ENCODE measurements around the gene DPM2.

Gene DPM2

DNA sequence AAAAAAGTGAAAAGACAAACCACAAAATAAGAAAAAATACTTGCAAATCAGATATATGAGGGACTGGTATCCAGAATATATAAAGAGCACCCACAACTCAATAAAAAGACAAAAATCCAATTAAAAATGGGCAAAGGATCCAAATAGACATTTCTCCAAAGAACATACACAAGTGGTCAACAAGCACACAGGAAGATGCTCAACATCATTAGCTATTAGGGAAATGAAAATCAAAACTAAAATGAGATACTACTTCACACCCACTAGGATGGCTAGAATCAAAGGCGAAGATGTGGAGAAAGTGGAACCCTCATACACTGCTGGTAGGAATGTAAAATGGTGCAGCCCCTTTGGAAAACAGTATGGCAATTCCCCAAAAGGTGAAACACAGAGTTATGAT is 21.1 kb upstream of the DPM2 start:
- no peak overlapping the region for H3K9ac ChIP-seq (ENCODE audit: low read length)
- peaks cover 25% of the 10 kb centered on the region; the same call in 1 of the 2 replicates for H4K20me1 ChIP-seq (ENCODE audit: insufficient read depth, low read length)
- peaks cover 4% of the 10 kb centered on the region; the same call in 1 of the 2 replicates for H3K79me2 ChIP-seq (ENCODE audit: low read length)

DNA sequence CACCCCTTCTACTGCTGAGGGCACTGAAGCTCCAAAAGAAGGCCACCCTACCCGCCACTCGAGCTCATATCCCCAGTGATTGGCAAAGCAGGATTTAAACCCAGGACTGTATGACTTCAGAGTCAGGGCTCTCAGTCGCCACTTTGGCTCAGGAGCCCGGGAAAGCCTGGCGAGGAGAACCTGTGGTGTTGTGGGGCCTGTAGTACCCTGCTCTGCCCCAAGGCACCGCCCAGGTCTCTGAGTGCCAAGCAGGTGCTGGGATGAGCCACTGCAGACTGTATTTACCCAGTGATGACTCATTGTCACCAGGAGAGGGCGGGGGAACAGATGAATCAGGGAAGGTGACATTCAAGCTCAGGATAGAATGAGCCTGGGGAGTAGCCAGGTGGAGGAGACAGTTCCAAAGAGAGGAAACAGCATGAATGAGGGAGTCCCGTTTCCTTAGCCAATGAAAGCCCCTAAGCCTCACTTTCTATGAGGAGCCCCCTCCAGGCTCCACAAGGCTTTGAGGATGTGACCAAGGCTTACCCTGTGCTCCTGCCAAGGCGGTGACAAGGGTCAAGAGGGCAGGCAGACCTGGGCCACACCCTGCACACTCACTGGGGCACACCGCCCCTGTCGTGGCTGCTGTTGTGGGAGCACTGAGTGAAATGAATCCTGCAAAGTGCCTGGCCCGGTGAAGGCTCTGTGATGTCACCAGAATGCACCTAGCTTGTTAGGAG is 17.8 kb upstream of the DPM2 start:
- no peaks in the 10 kb centered on the region for H3K9me3 ChIP-seq (ENCODE audit: insufficient read depth, low read length)
- H4K20me1 ChIP-seq (ENCODE audit: insufficient read depth, low read length) = peaks cover 23% of the 10 kb centered on the region; the same call in 1 of the 2 replicates
- H3K4me2 ChIP-seq (ENCODE audit: low read length) = peak overlapping the region; percentile 18
- H3K4me3 ChIP-seq (ENCODE audit: low read length) = no peak overlapping the region
- H3K4me1 ChIP-seq (ENCODE audit: low read length) = peaks cover 23% of the 10 kb centered on the region
- TF ChIP-seq, protein P1, sequence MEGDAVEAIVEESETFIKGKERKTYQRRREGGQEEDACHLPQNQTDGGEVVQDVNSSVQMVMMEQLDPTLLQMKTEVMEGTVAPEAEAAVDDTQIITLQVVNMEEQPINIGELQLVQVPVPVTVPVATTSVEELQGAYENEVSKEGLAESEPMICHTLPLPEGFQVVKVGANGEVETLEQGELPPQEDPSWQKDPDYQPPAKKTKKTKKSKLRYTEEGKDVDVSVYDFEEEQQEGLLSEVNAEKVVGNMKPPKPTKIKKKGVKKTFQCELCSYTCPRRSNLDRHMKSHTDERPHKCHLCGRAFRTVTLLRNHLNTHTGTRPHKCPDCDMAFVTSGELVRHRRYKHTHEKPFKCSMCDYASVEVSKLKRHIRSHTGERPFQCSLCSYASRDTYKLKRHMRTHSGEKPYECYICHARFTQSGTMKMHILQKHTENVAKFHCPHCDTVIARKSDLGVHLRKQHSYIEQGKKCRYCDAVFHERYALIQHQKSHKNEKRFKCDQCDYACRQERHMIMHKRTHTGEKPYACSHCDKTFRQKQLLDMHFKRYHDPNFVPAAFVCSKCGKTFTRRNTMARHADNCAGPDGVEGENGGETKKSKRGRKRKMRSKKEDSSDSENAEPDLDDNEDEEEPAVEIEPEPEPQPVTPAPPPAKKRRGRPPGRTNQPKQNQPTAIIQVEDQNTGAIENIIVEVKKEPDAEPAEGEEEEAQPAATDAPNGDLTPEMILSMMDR (IDR thresholded peaks at IDR 0.05; ENCODE audit: low read depth, low read length) = peak; percentile 65
- TF ChIP-seq EZH2phosphoT487 (IDR thresholded peaks at IDR 0.05; ENCODE audit: low read depth) = no peak
- H3K27me3 ChIP-seq (ENCODE audit: low read depth, low read length) = no peaks in the 10 kb centered on the region
- no peak overlapping the region for H2AFZ ChIP-seq (ENCODE audit: low read depth, low read length)
- no peaks in the 10 kb centered on the region for H3K79me2 ChIP-seq (ENCODE audit: low read length)
- H3K27ac ChIP-seq (ENCODE audit: low read length) = no peak overlapping the region
- H3K36me3 ChIP-seq (replicated peaks; ENCODE audit: low read depth, low read length) = no peaks in the 10 kb centered on the region
- no peak overlapping the region for H3K9ac ChIP-seq (ENCODE audit: low read length)

More for the DNA sequence above, 21.1 kb upstream of the DPM2 start:
- Histone ChIP-seq H3K4me3 (ENCODE audit: low read length) (no peak overlapping the region), H3K27me3 (ENCODE audit: low read depth, low read length) (no peaks in the 10 kb centered on the region), H3K4me2 (ENCODE audit: low read length) (no peak overlapping the region), H3K9me3 (ENCODE audit: insufficient read depth, low read length) (no peaks in the 10 kb centered on the region), H3K4me1 (ENCODE audit: low read length) (peaks cover 34% of the 10 kb centered on the region), H2AFZ (ENCODE audit: low read depth, low read length) (no peak overlapping the region), H3K36me3 (replicated peaks; ENCODE audit: low read depth, low read length) (no peaks in the 10 kb centered on the region), H3K27ac (ENCODE audit: low read length) (no peak overlapping the region)
- TF ChIP-seq EZH2phosphoT487 (IDR thresholded peaks at IDR 0.05; ENCODE audit: low read depth) = no peak
- TF ChIP-seq, protein P1 (IDR thresholded peaks at IDR 0.05; ENCODE audit: low read depth, low read length) = no peak

DNA sequence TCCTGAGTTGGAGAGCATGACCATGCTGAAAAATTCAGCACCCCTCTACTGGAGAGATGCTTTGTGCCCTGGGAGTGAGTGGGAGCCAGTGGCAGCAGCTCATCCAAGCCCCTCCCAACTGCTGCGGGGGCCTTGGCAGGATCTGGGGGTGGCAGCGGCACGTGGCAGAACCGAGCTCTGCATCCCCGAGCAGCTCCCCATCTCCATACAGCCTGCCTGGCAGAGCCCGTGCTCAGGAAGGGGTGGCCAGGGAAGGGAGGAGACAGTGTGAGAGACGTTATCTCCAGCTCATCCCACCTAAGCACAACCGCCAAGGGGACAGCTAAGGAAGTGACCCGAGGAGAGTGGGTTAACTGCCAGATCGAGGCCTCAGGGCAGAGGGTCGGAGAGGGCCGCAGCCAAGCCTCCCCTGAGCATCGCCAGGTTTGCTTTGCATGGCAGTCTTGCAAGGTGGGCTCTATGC is 17.2 kb upstream of the DPM2 start:
- Histone ChIP-seq H3K4me1 (ENCODE audit: low read length) (peaks cover 23% of the 10 kb centered on the region), H3K4me2 (ENCODE audit: low read length) (peak overlapping the region; percentile 18), H3K9me3 (ENCODE audit: insufficient read depth, low read length) (no peaks in the 10 kb centered on the region), H3K9ac (ENCODE audit: low read length) (no peak overlapping the region), H3K36me3 (replicated peaks; ENCODE audit: low read depth, low read length) (no peaks in the 10 kb centered on the region), H3K27me3 (ENCODE audit: low read depth, low read length) (no peaks in the 10 kb centered on the region), H4K20me1 (ENCODE audit: insufficient read depth, low read length) (peaks cover 23% of the 10 kb centered on the region; the same call in 1 of the 2 replicates), H3K27ac (ENCODE audit: low read length) (no peak overlapping the region), H3K79me2 (ENCODE audit: low read length) (no peaks in the 10 kb centered on the region), H3K4me3 (ENCODE audit: low read length) (no peak overlapping the region), H2AFZ (ENCODE audit: low read depth, low read length) (no peak overlapping the region)
- TF ChIP-seq, protein P1 (IDR thresholded peaks at IDR 0.05; ENCODE audit: low read depth, low read length) = no peak
- TF ChIP-seq EZH2phosphoT487 (IDR thresholded peaks at IDR 0.05; ENCODE audit: low read depth) = no peak

DNA sequence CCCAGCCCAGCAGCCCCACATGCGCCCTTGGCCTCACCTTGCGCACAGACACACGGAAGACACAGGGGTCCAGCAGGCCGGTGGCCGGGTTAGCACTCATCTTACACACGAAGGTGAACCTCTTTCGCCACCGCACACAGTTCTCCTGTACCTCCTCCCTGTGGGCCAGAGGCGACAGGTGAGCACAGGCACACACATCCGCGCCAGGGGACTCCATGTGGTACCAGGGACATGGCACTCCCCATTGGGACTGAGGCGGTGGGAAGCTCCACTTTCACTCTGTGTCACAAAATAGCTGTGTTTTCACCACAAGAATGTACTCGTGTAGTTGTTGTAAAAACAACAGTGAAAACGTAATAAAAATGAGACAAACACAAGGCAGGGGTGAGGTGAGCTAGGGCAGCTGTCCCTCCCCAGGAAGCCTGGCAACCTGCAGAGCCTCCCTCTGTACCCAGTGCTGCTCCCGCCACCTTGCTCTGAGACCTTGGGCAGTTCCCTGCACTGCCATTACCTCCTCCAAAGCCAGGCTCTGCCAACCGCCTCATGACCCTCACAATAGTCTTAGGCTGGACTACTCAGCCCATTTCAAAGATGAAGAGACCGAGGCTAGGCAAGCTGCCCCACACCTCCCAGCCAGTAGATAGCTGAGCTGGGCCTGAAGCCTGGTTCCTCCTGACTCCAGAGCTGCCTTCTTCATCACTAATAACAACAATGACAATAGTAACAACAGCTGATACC is 16.3 kb upstream of the DPM2 start:
- no peaks in the 10 kb centered on the region for H3K36me3 ChIP-seq (replicated peaks; ENCODE audit: low read depth, low read length)
- no peaks in the 10 kb centered on the region for H3K79me2 ChIP-seq (ENCODE audit: low read length)
- peaks cover 29% of the 10 kb centered on the region for H3K4me1 ChIP-seq (ENCODE audit: low read length)
- no peak overlapping the region for H3K4me3 ChIP-seq (ENCODE audit: low read length)
- H3K4me2 ChIP-seq (ENCODE audit: low read length) = no peak overlapping the region
- no peak overlapping the region for H2AFZ ChIP-seq (ENCODE audit: low read depth, low read length)
- no peak overlapping the region for H3K27ac ChIP-seq (ENCODE audit: low read length)
- no peaks in the 10 kb centered on the region for H3K27me3 ChIP-seq (ENCODE audit: low read depth, low read length)
- H3K9ac ChIP-seq (ENCODE audit: low read length) = no peak overlapping the region
- no peak for TF ChIP-seq EZH2phosphoT487 (IDR thresholded peaks at IDR 0.05; ENCODE audit: low read depth)
- TF ChIP-seq, protein P1 (IDR thresholded peaks at IDR 0.05; ENCODE audit: low read depth, low read length) = no peak
- peaks cover 23% of the 10 kb centered on the region; the same call in 1 of the 2 replicates for H4K20me1 ChIP-seq (ENCODE audit: insufficient read depth, low read length)
- H3K9me3 ChIP-seq (ENCODE audit: insufficient read depth, low read length) = no peaks in the 10 kb centered on the region

Data from OCI-LY3 (cell line).